Thyroid gland (tissue), 4 donors: Measurements from ENCODE around the gene SLC17A1. TPM values are rescaled to one million over a fixed set of nuclear protein-coding genes. Genes with fewer than 3 reads are reported as not detected.

ENCODE experiments used
- DNase-seq, 2 donors: peaks; one replicate each; pipeline ENCODE4 v3.0.0-alpha.2; 2019
- H3K27ac ChIP-seq, 3 donors: fragments of 200-600 bp; sonication (generic); 1 replicate in 2 of 3; 2 replicates in 1 of 3; pipeline ENCODE4 v1.5.1; 2016 to 2019; ENCODE audit warnings: mild to moderate bottlenecking in 1 of 3, moderate library complexity in 1 of 3
- H3K27me3 ChIP-seq: fragments of 200-600 bp; sonication (generic); one replicate; pipeline ENCODE4 v1.5.1; 2019
- H3K36me3 ChIP-seq, 2 donors: fragments of 200-600 bp; sonication (generic); one replicate each; pipeline ENCODE4 v1.5.1; 2016 to 2019
- H3K4me1 ChIP-seq, 2 donors: fragments of 200-600 bp; sonication (generic); one replicate each; pipeline ENCODE4 v1.5.1; 2017 to 2019
- H3K4me3 ChIP-seq, 3 donors: fragments of 200-600 bp; sonication (generic); replicated peaks in 1 of 3; 1 replicate in 2 of 3; 2 replicates in 1 of 3; pipeline ENCODE4 v1.5.1; 2016; ENCODE audit warnings: mild to moderate bottlenecking in 1 of 3
- H3K9me3 ChIP-seq: fragments of 200-600 bp; sonication (generic); one replicate; pipeline ENCODE4 v1.5.1; 2017
- CTCF ChIP-seq, 6 experiments: fragments of 200-600 bp in 3 of 6; fragments of 450-650 bp in 3 of 6; sonication (generic) in 3 of 6; IDR thresholded peaks; one replicate each; pipeline ENCODE4 v1.5.1; 2016 to 2019; ENCODE audit warnings: antibody characterized with exemption in 6 of 6, mild to moderate bottlenecking in 2 of 6, inconsistent platforms in 1 of 6, moderate library complexity in 1 of 6
- POLR2A ChIP-seq, 2 donors: fragments of 450-650 bp; IDR thresholded peaks; one replicate each; pipeline ENCODE4 v1.6.1; 2017; ENCODE audit warnings: antibody characterized with exemption in 2 of 2, mild to moderate bottlenecking in 2 of 2, moderate library complexity in 1 of 2
- WGBS, 2 donors: methylation state at CpG; one replicate each; pipeline ENCODE4 v1.1.5; 2017; 5-methylcytosine and 5-hydroxymethylcytosine counted together
- intact Hi-C: fragments of 100-400 bp; cut with DNase I; formaldehyde crosslinking; loops from one replicate; pipeline ENCODE4 v1.15.1; 2023
- total RNA-seq, 4 donors: library from RNA; depleted of rRNA; stranded (reverse); fragments of >200 nt; gene quantifications; one replicate each; pipeline ENCODE4 v1.2.3, GENCODE V29; 2016

Gene SLC17A1, protein sequence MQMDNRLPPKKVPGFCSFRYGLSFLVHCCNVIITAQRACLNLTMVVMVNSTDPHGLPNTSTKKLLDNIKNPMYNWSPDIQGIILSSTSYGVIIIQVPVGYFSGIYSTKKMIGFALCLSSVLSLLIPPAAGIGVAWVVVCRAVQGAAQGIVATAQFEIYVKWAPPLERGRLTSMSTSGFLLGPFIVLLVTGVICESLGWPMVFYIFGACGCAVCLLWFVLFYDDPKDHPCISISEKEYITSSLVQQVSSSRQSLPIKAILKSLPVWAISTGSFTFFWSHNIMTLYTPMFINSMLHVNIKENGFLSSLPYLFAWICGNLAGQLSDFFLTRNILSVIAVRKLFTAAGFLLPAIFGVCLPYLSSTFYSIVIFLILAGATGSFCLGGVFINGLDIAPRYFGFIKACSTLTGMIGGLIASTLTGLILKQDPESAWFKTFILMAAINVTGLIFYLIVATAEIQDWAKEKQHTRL
- total RNA-seq: not detected

DNA sequence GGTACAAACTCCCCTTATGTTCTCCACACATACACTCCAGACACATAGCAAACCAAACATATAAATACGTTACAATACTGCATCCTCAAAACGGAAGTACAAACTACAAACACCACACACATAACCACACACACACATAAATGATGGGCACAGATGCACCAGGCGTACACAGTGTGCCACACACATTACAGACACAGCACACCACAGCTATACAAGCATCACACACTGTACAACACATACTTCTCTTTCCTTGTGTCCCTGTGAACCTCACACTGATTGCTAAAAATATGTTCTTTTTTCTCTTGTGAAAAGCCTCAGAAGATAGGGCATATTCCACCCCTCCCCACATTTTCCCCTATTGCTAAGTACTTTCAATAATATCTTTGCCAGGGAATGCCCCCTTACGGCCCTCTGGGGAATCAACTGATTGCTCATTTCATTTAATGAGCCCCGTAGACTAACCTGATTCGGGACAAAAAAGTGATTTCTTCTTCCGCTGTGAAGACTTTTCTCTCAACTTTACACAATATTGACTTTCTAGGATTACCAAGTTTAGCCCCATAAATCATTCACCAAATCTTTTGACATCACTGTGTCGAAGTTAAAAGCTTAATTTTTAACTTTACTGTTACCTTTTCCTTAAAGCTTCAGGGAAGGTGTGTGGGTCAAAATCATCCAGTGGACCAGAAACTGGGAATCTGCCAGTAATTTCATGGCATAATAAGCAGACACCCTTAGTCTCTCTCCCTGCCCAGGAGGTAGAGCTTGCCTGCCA lies at the start of gene SLC17A1:
Gene SLC17A1, minus strand, starts transcription at position 521 of the 775 bp plus-strand sequence. CDS start 1,495 bp downstream, outside the sequence.
- Histone ChIP-seq H3K27ac (peak within 1 kb of the TSS in 1 of 3 donors; percentile 41), H3K9me3 (no peaks in the 10 kb centered on the region), H3K36me3 (no peaks in the 10 kb centered on the region), H3K4me1 (peaks cover 0 to 16% of the 10 kb centered on the region in 2 donors), H3K27me3 (no peaks in the 10 kb centered on the region), H3K4me3 (no peak within 1 kb of the TSS)
- TF ChIP-seq POLR2A (IDR thresholded peaks at IDR 0.05) (no peak), CTCF (IDR thresholded peaks at IDR 0.05) (no peak)
- DNase-seq: peak; percentile 43 to 47
- intact Hi-C loops: no loop called here
- WGBS, 2 donors: 69 to 75% methylated on average over 8 of the region's 8 CpGs

- intact Hi-C loops: no loop called here
- Histone ChIP-seq H3K4me1 (no peaks in the 10 kb centered on the region), H3K9me3 (no peaks in the 10 kb centered on the region), H3K27ac (no peak overlapping the region), H3K36me3 (no peaks in the 10 kb centered on the region), H3K27me3 (no peaks in the 10 kb centered on the region), H3K4me3 (no peak overlapping the region)
- TF ChIP-seq POLR2A (IDR thresholded peaks at IDR 0.05): no peak
- no peak for TF ChIP-seq CTCF (IDR thresholded peaks at IDR 0.05)
- DNase-seq: no peak
- WGBS, 2 donors: 91 to 94% methylated on average over 4 of the region's 4 CpGs
These were observed 48.7 kb upstream of the SLC17A1 start for GRCh38 chr6:25880601-25881000.

- H3K36me3 ChIP-seq: no peaks in the 10 kb centered on the region
- 92 to 96% methylated on average over 2 of the region's 2 CpGs for WGBS, 2 donors
- no peak for DNase-seq
- intact Hi-C loops: no loop called here
- no peaks in the 10 kb centered on the region for H3K27me3 ChIP-seq
- H3K4me3 ChIP-seq: no peak overlapping the region
- H3K4me1 ChIP-seq: no peaks in the 10 kb centered on the region
- TF ChIP-seq POLR2A (IDR thresholded peaks at IDR 0.05): no peak
- no peak for TF ChIP-seq CTCF (IDR thresholded peaks at IDR 0.05)
- H3K27ac ChIP-seq: no peak overlapping the region
- H3K9me3 ChIP-seq: no peaks in the 10 kb centered on the region
These were observed 47.0 kb upstream of the SLC17A1 start for GRCh38 chr6:25878721-25879322.

DNA sequence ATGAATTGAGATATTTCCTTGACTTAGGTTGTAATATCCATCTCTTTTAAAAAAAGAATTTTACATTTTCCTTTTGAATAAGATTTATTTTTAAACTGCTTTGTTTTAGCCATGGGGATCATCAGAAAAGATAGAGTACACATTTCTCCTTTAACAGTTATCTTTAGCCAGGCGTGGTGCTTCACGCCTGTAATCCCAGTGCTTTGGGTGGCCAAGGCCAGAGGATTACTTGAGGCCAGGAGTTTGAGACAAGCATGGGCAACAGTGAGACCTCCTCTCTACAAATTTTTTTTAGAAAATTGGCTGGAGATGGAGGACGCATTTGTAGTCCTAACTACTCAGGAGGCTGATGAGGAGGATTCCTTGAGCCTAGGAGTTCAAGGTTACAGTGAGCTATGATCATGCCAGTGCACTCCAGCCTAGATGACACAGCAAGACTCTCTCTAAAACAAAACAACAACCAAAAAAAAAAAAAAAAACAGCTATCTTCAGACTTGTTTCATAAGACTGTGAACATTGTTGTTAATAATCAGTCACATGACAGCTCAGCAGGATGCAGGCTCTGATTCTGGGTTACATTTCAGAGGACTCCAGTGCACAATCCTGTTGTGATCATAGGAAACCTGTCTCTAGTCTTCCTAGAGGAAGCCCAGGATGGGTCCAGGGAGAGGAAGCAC lies 44.2 kb upstream of the SLC17A1 start:
- TF ChIP-seq POLR2A (IDR thresholded peaks at IDR 0.05) (no peak), CTCF (IDR thresholded peaks at IDR 0.05) (no peak)
- no peak for DNase-seq
- Histone ChIP-seq H3K4me1 (no peaks in the 10 kb centered on the region), H3K27ac (no peak overlapping the region), H3K4me3 (no peak overlapping the region), H3K27me3 (no peaks in the 10 kb centered on the region), H3K36me3 (no peaks in the 10 kb centered on the region), H3K9me3 (no peaks in the 10 kb centered on the region)
- WGBS, 2 donors: 89 to 93% methylated on average over 3 of the region's 3 CpGs
- intact Hi-C loops: no loop called here
